ENCODE data around the gene RIN3. TPM values are rescaled to one million over a fixed set of nuclear protein-coding genes. Genes with fewer than 3 reads are reported as not detected.

Gene RIN3
- total RNA-seq, 1 donor from 2014 or later, result 70.6 TPM

DNA sequence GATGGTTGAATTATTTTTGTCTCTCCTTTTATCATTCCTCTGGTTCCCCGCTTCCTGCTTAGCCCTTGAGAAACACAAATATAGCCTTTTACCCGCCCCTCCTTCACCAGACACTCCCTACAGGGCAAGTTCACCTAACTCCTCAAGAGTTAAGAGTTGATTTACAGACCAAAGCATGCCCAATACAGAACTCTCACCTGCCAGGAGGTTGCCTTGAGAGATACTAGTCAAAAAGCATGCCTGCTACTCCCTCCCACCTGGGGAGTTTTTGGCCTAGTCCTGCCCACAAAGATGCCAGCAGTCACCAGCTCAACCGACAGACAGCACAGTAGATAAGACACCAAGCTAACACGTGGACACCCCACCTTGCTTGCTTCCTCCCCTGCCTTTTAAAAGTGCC, 223.6 kb downstream of the RIN3 start:
- no peaks in the 10 kb centered on the region for H3K9me3 ChIP-seq
- intact Hi-C loops (cut with DNase I), result no loop called here
- ATAC-seq (peak; percentile 83 to 91), DNase-seq (no peak)
- peak overlapping the region; percentile 53 for H3K27ac ChIP-seq
- H3K4me1 ChIP-seq, result peaks cover 27% of the 10 kb centered on the region
- no peaks in the 10 kb centered on the region for H3K27me3 ChIP-seq (ENCODE audit: low read depth)
- TF ChIP-seq, protein P1, sequence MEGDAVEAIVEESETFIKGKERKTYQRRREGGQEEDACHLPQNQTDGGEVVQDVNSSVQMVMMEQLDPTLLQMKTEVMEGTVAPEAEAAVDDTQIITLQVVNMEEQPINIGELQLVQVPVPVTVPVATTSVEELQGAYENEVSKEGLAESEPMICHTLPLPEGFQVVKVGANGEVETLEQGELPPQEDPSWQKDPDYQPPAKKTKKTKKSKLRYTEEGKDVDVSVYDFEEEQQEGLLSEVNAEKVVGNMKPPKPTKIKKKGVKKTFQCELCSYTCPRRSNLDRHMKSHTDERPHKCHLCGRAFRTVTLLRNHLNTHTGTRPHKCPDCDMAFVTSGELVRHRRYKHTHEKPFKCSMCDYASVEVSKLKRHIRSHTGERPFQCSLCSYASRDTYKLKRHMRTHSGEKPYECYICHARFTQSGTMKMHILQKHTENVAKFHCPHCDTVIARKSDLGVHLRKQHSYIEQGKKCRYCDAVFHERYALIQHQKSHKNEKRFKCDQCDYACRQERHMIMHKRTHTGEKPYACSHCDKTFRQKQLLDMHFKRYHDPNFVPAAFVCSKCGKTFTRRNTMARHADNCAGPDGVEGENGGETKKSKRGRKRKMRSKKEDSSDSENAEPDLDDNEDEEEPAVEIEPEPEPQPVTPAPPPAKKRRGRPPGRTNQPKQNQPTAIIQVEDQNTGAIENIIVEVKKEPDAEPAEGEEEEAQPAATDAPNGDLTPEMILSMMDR (IDR thresholded peaks at IDR 0.05), result no peak
- no peak overlapping the region for H3K4me3 ChIP-seq
- H3K36me3 ChIP-seq, result peaks cover 22% of the 10 kb centered on the region

DNA sequence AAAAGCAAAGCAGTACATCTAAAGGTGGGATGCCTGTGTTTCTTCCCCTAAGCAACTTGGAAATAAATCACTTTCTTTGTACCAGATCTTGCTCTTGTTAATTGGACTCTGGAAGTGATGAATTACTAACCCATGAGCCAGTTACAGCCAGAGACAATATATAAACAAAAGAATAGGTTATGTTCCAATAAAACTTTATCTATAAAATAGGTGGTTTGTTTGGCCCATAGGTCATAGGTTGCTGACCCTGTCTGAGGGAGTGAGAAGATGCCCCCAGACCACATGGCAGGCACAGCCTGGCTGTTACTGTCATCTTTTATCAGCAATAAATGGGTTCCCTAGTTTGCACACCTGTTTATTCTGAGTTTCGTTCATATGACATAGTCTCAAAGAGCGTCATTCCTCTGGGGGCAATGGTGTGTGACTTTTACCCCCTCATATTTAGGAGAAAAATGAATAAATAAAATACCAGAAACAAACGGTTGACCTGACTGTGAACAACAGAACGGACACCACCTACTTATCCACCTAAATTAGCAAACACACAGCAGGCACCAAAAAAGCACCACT, 224.1 kb downstream of the RIN3 start:
- Histone ChIP-seq H3K27ac (no peak overlapping the region), H3K4me3 (no peak overlapping the region), H3K4me1 (peaks cover 24% of the 10 kb centered on the region), H3K36me3 (peaks cover 25% of the 10 kb centered on the region), H3K27me3 (ENCODE audit: low read depth) (no peaks in the 10 kb centered on the region), H3K9me3 (no peaks in the 10 kb centered on the region)
- TF ChIP-seq, protein P1 (IDR thresholded peaks at IDR 0.05), result no peak
- intact Hi-C loops (cut with DNase I), result no loop called here
- DNase-seq, result no peak
- ATAC-seq, result no peak

Other genes starting within 250 kb of the RIN3 start
- 3.5 TPM for gene SLC24A4, start 190.6 kb upstream of the RIN3 start, total RNA-seq
- 158 TPM for gene LGMN, start 234.8 kb downstream of the RIN3 start, total RNA-seq

Measured in lower lobe of right lung (tissue), 2 donors.